C1 segment of cervical spinal cord (tissue), 14 donors: ENCODE data around the gene OAS1.
A peak's percentile ranks its signal among the peaks of the same experiment; 100 is the strongest.
"Not testable (repeated sequence)": the region's sequence is repeated elsewhere in the genome, so short reads cannot be mapped to it uniquely, and the experiment has no call there.

ENCODE experiments used
- DNase-seq, 14 donors: peaks; one replicate each; lab custom pipeline; 2025; lab: John Stamatoyannopoulos, UW

The OAS1 gene

GRCh38 chr12:112936927-112937326, 30.2 kb downstream of the OAS1 start:
- no peak for DNase-seq

GRCh38 chr12:112937741-112938719, 31.3 kb downstream of the OAS1 start, which contains the start of gene OAS3:
OAS3 (plus strand) TSS chr12:112938474; CDS start chr12:112938531, 57 bp downstream.
- DNase-seq = peak in 10 of 14 donors; percentile 10 to 70 (median 30)

GRCh38 chr12:112938751-112939150, 32.0 kb downstream of the OAS1 start:
- DNase-seq = no peak

- DNase-seq = no peak
These were observed 33.1 kb downstream of the OAS1 start for GRCh38 chr12:112939761-112940381.

- peak in 1 of 14 donors; percentile 80 for DNase-seq
These were observed 35.0 kb downstream of the OAS1 start for GRCh38 chr12:112941528-112942335.

GRCh38 chr12:112942572-112942971, 35.8 kb downstream of the OAS1 start:
- DNase-seq = no peak

GRCh38 chr12:112944024-112944690, 37.4 kb downstream of the OAS1 start:
- no peak for DNase-seq

GRCh38 chr12:112945515-112945914, 38.8 kb downstream of the OAS1 start:
- no peak for DNase-seq

GRCh38 chr12:112946236-112947000, 39.7 kb downstream of the OAS1 start:
- peak in 2 of 14 donors; percentile 16 to 37 for DNase-seq

- no peak for DNase-seq
These were observed 40.6 kb downstream of the OAS1 start for GRCh38 chr12:112947314-112947713.

- no peak for DNase-seq
These were observed 41.0 kb downstream of the OAS1 start for GRCh38 chr12:112947761-112948160.

GRCh38 chr12:112948806-112949205, 42.0 kb downstream of the OAS1 start:
- no peak for DNase-seq

- no peak for DNase-seq
These were observed 43.9 kb downstream of the OAS1 start for GRCh38 chr12:112950701-112951100.

GRCh38 chr12:112957125-112957524, 50.4 kb downstream of the OAS1 start:
- not testable (repeated sequence) for DNase-seq

GRCh38 chr12:112961074-112961473, 54.3 kb downstream of the OAS1 start:
- no peak for DNase-seq

- DNase-seq = no peak
These were observed 54.8 kb downstream of the OAS1 start for GRCh38 chr12:112961536-112961935.

GRCh38 chr12:112962561-112962960, 55.8 kb downstream of the OAS1 start:
- DNase-seq = no peak

GRCh38 chr12:112963227-112963861, 56.6 kb downstream of the OAS1 start:
- DNase-seq = peak in 2 of 14 donors; percentile 9 to 21

GRCh38 chr12:112964067-112964670, 57.4 kb downstream of the OAS1 start:
- DNase-seq = peak in 1 of 14 donors; percentile 9
